ENCODE data around the gene TANGO6. TPM values are rescaled to one million over a fixed set of nuclear protein-coding genes. Genes with fewer than 3 reads are reported as not detected.

The TANGO6 gene
- polyA plus RNA-seq, 1 donor (not counting 4 experiments of a cell fraction or from before 2014, with no cell fraction given) = 13.1 TPM

GRCh38 chr16:69106491-69107315 is 263.4 kb downstream of the TANGO6 start:
- H3K9ac ChIP-seq (ENCODE audit: control insufficient read depth, extremely low read depth, insufficient read depth, low read length) = peak overlapping the region; percentile 83
- H3K4me1 ChIP-seq (ENCODE audit: control insufficient read depth, extremely low read depth, insufficient read depth, low read length) = peaks cover 34% of the 10 kb centered on the region
- no peak for DNase-seq (ENCODE audit: low read depth, low spot score)
- FAIRE-seq = no peak
- dilution Hi-C loops (cut with MboI; ENCODE audit: extremely low pct_ligation_motif_present, low sequenced_read_pairs) = no loop called here
- H3K9me3 ChIP-seq (ENCODE audit: control insufficient read depth, low read depth, low read length) = no peaks in the 10 kb centered on the region
- no peaks in the 10 kb centered on the region for H3K27me3 ChIP-seq (ENCODE audit: control insufficient read depth, extremely low read depth, insufficient read depth, low read length)
- H3K27ac ChIP-seq (ENCODE audit: control insufficient read depth, insufficient read depth, low read length) = peak overlapping the region; percentile 60
- peak overlapping the region; percentile 88 for H3K4me2 ChIP-seq (ENCODE audit: control insufficient read depth, extremely low read depth, insufficient read depth, low read depth, low read length)
- H2AFZ ChIP-seq (ENCODE audit: control insufficient read depth, low read length) = no peak overlapping the region
- no peaks in the 10 kb centered on the region for H3K9me1 ChIP-seq (ENCODE audit: control insufficient read depth, extremely low read depth, insufficient read depth, low read length)
- peaks cover 15% of the 10 kb centered on the region for H4K20me1 ChIP-seq (ENCODE audit: control insufficient read depth, extremely low read depth, insufficient read depth, low read length)
- TF ChIP-seq CTCF (optimal IDR thresholded peaks at IDR 0.05 in 1 of 3, IDR thresholded peaks at IDR 0.05 in 1 of 3, conservative IDR thresholded peaks at IDR 0.05 in 1 of 3; ENCODE audit: extremely low read depth in 1 of 3, insufficient read depth in 2 of 3, low read length in 3 of 3) (no peak), EZH2 (IDR thresholded peaks at IDR 0.05; ENCODE audit: low read length) (no peak)
- peaks cover 22 to 23% of the 10 kb centered on the region in 2 experiments for H3K36me3 ChIP-seq (ENCODE audit: control insufficient read depth in 2 of 2, extremely low read depth in 1 of 2, insufficient read depth in 2 of 2, low read length in 2 of 2)
- peaks cover 53% of the 10 kb centered on the region for H3K79me2 ChIP-seq (ENCODE audit: control insufficient read depth, insufficient read depth, low read length)
- H3K4me3 ChIP-seq (ENCODE audit: control insufficient read depth in 2 of 3, extremely low read depth in 1 of 3, insufficient read depth in 2 of 3, low read depth in 1 of 3, low read length in 3 of 3) = peak overlapping the region; percentile 82 to 97 (median 86)

GRCh38 chr16:69107316-69107962 is 264.1 kb downstream of the TANGO6 start:
- H3K9me3 ChIP-seq (ENCODE audit: control insufficient read depth, low read depth, low read length) = no peaks in the 10 kb centered on the region
- H3K27ac ChIP-seq (ENCODE audit: control insufficient read depth, insufficient read depth, low read length) = peak overlapping the region; percentile 60
- peaks cover 3% of the 10 kb centered on the region for H3K9me1 ChIP-seq (ENCODE audit: control insufficient read depth, extremely low read depth, insufficient read depth, low read length)
- H3K79me2 ChIP-seq (ENCODE audit: control insufficient read depth, insufficient read depth, low read length) = peaks cover 60% of the 10 kb centered on the region
- TF ChIP-seq CTCF (optimal IDR thresholded peaks at IDR 0.05 in 1 of 3, IDR thresholded peaks at IDR 0.05 in 1 of 3, conservative IDR thresholded peaks at IDR 0.05 in 1 of 3; ENCODE audit: extremely low read depth in 1 of 3, insufficient read depth in 2 of 3, low read length in 3 of 3) (peak in 1 of 3 experiments; percentile 6), EZH2 (IDR thresholded peaks at IDR 0.05; ENCODE audit: low read length) (no peak)
- H3K4me1 ChIP-seq (ENCODE audit: control insufficient read depth, extremely low read depth, insufficient read depth, low read length) = peaks cover 36% of the 10 kb centered on the region
- no peaks in the 10 kb centered on the region for H3K27me3 ChIP-seq (ENCODE audit: control insufficient read depth, extremely low read depth, insufficient read depth, low read length)
- peaks cover 20% of the 10 kb centered on the region for H4K20me1 ChIP-seq (ENCODE audit: control insufficient read depth, extremely low read depth, insufficient read depth, low read length)
- peak overlapping the region; percentile 88 for H3K4me2 ChIP-seq (ENCODE audit: control insufficient read depth, extremely low read depth, insufficient read depth, low read depth, low read length)
- peak overlapping the region; percentile 83 for H3K9ac ChIP-seq (ENCODE audit: control insufficient read depth, extremely low read depth, insufficient read depth, low read length)
- H3K4me3 ChIP-seq (ENCODE audit: control insufficient read depth in 2 of 3, extremely low read depth in 1 of 3, insufficient read depth in 2 of 3, low read depth in 1 of 3, low read length in 3 of 3) = peak overlapping the region; percentile 82 to 97 (median 86)
- no peak for DNase-seq (ENCODE audit: low read depth, low spot score)
- dilution Hi-C loops (cut with MboI; ENCODE audit: extremely low pct_ligation_motif_present, low sequenced_read_pairs) = no loop called here
- H2AFZ ChIP-seq (ENCODE audit: control insufficient read depth, low read length) = no peak overlapping the region
- H3K36me3 ChIP-seq (ENCODE audit: control insufficient read depth in 2 of 2, extremely low read depth in 1 of 2, insufficient read depth in 2 of 2, low read length in 2 of 2) = peaks cover 29 to 30% of the 10 kb centered on the region in 2 experiments
- FAIRE-seq = no peak

All from keratinocyte (primary cell).